ENCODE results near the gene MAPKBP1. TPM values are rescaled to one million over a fixed set of nuclear protein-coding genes. Genes with fewer than 3 reads are reported as not detected.

MAPKBP1 gene
- total and polyA plus RNA-seq, 2 of the 13 experiments (the other 11 are each of a cell fraction or from before 2014, with no cell fraction given), result 3.0 to 7.3 TPM

- no peak for DNase-seq (ENCODE audit: low spot score)
- BruUV-seq (replicated peaks), result no TSS peak
- ChIA-PET POLR2A (interaction anchor here (0.6 to 1.0 kb wide), 2 partner anchors 55 to 253 kb away, joined by 4 read pairs; partner anchors contain the start of gene MAPKBP1), CTCF (ENCODE audit: low intra/inter-chr PET ratio, low total read pairs) (no interaction called here)
- Histone ChIP-seq H3K79me2 (ENCODE audit: insufficient read depth, low read length) (no peaks in the 10 kb centered on the region), H3K9ac (ENCODE audit: insufficient read depth, low read depth, low read length) (peak overlapping the region; percentile 90), H3K27me3 (ENCODE audit: control insufficient read depth in 1 of 2, insufficient read depth in 2 of 2, low read length in 2 of 2) (no peaks in the 10 kb centered on the region; a peak in 1 of 5 replicates), H3K4me1 (ENCODE audit: insufficient read depth, low read length) (peaks cover 18% of the 10 kb centered on the region), H3K9me3 (ENCODE audit: low read length) (no peaks in the 10 kb centered on the region), H2AFZ (ENCODE audit: low read length) (no peak overlapping the region), H3K36me3 (replicated peaks in 1 of 2; ENCODE audit: control insufficient read depth in 1 of 2, insufficient read depth in 2 of 2, low read length in 2 of 2) (0 out of 5 replicates have a peak, but pooled peaks cover 0 to 5% of the 10 kb centered on the region in 2 experiments), H3K4me3 (replicated peaks in 1 of 3; ENCODE audit: insufficient read depth in 1 of 3, low read depth in 2 of 3, low read length in 3 of 3) (peak overlapping the region; percentile 69 to 99 (median 71)), H3K4me2 (ENCODE audit: low read depth, low read length) (peak overlapping the region; percentile 90), H3K27ac (ENCODE audit: extremely low read length, insufficient read depth, low read length) (no peak overlapping the region), H4K20me1 (ENCODE audit: insufficient read depth, low read length) (no peaks in the 10 kb centered on the region)
- in situ Hi-C loops (cut with HindIII; ENCODE audit: extremely low pct_ligation_motif_present, low pct_unique_long_range_greater_than_20kb) (no loop called here), intact Hi-C loops (cut with micrococcal nuclease; ENCODE audit: unreplicated experiment) (no loop called here)
- WGBS (ENCODE audit: low lambda C conversion rate), result 11% methylated on average over 6 of the region's 6 CpGs
- ATAC-seq, result no peak; the same call in 2 of the 3 replicates
- TF ChIP-seq KDM5A (IDR thresholded peaks at IDR 0.05; ENCODE audit: borderline replicate concordance, low read length) (0 out of 2 replicates have a peak, but pooled peaks have one; percentile 2), RXRA (CRISPR knock-in tag; IDR thresholded peaks at IDR 0.05) (no peak), ZNF598 (CRISPR knock-in tag; IDR thresholded peaks at IDR 0.05; ENCODE audit: borderline replicate concordance) (no peak), DPF2 (CRISPR knock-in tag; IDR thresholded peaks at IDR 0.05; ENCODE audit: borderline replicate concordance, low read depth) (no peak), ZNF382 (CRISPR knock-in tag; IDR thresholded peaks at IDR 0.05; ENCODE audit: borderline replicate concordance) (no peak), KDM4B (CRISPR knock-in tag; IDR thresholded peaks at IDR 0.05) (no peak)
- TF ChIP-seq, protein P1, sequence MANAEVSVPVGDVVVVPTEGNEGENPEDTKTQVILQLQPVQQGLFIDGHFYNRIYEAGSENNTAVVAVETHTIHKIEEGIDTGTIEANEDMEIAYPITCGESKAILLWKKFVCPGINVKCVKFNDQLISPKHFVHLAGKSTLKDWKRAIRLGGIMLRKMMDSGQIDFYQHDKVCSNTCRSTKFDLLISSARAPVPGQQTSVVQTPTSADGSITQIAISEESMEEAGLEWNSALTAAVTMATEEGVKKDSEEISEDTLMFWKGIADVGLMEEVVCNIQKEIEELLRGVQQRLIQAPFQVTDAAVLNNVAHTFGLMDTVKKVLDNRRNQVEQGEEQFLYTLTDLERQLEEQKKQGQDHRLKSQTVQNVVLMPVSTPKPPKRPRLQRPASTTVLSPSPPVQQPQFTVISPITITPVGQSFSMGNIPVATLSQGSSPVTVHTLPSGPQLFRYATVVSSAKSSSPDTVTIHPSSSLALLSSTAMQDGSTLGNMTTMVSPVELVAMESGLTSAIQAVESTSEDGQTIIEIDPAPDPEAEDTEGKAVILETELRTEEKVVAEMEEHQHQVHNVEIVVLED (CRISPR knock-in tag; IDR thresholded peaks at IDR 0.05; ENCODE audit: borderline replicate concordance), result no peak
- TF ChIP-seq, protein P2, sequence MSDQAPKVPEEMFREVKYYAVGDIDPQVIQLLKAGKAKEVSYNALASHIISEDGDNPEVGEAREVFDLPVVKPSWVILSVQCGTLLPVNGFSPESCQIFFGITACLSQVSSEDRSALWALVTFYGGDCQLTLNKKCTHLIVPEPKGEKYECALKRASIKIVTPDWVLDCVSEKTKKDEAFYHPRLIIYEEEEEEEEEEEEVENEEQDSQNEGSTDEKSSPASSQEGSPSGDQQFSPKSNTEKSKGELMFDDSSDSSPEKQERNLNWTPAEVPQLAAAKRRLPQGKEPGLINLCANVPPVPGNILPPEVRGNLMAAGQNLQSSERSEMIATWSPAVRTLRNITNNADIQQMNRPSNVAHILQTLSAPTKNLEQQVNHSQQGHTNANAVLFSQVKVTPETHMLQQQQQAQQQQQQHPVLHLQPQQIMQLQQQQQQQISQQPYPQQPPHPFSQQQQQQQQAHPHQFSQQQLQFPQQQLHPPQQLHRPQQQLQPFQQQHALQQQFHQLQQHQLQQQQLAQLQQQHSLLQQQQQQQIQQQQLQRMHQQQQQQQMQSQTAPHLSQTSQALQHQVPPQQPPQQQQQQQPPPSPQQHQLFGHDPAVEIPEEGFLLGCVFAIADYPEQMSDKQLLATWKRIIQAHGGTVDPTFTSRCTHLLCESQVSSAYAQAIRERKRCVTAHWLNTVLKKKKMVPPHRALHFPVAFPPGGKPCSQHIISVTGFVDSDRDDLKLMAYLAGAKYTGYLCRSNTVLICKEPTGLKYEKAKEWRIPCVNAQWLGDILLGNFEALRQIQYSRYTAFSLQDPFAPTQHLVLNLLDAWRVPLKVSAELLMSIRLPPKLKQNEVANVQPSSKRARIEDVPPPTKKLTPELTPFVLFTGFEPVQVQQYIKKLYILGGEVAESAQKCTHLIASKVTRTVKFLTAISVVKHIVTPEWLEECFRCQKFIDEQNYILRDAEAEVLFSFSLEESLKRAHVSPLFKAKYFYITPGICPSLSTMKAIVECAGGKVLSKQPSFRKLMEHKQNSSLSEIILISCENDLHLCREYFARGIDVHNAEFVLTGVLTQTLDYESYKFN (CRISPR knock-in tag; conservative IDR thresholded peaks at IDR 0.05), result 0 out of 2 replicates have a peak, but pooled peaks have one; percentile 4
- peak; percentile 34 for FAIRE-seq
Measured at GRCh38 chr15:41828807-41829141, 54.5 kb downstream of the MAPKBP1 start.
